Upper lobe of right lung (tissue), 1 donor: ENCODE measurements around the gene GALNT12. TPM values are rescaled to one million over a fixed set of nuclear protein-coding genes. Genes with fewer than 3 reads are reported as not detected.

ENCODE experiments used
- ATAC-seq: fragments of 200-7000 bp; cut with Tn5 transposase; one replicate; pipeline ENCODE4 v1.9.1; 2020; ENCODE audit warnings: mild to moderate bottlenecking, moderate library complexity
- DNase-seq: peaks from one replicate; pipeline ENCODE4 v3.0.0-alpha.2; 2020
- H3K27ac ChIP-seq: fragments of 200-600 bp; one replicate; pipeline ENCODE4 v1.8.0; 2022
- H3K27me3 ChIP-seq: fragments of 200-600 bp; one replicate; pipeline ENCODE4 v1.8.0; 2022; ENCODE audit warnings: mild to moderate bottlenecking
- H3K36me3 ChIP-seq: fragments of 200-600 bp; one replicate; pipeline ENCODE4 v1.8.0; 2022
- H3K4me1 ChIP-seq: fragments of 200-600 bp; one replicate; pipeline ENCODE4 v1.8.0; 2022
- H3K4me3 ChIP-seq: fragments of 200-600 bp; one replicate; pipeline ENCODE4 v1.8.0; 2022; ENCODE audit warnings: mild to moderate bottlenecking
- H3K9me3 ChIP-seq: fragments of 200-600 bp; one replicate; pipeline ENCODE4 v1.8.0; 2022
- CTCF ChIP-seq: fragments of 200-600 bp; IDR thresholded peaks from one replicate; pipeline ENCODE4 v1.8.0; 2022; ENCODE audit warnings: antibody characterized with exemption
- intact Hi-C: fragments of 100-400 bp; cut with DNase I; formaldehyde crosslinking; loops from one replicate; pipeline ENCODE4 v1.11.0; 2022
- total RNA-seq: library from RNA; stranded (reverse); fragmentation: NEBNext Ultra II Directional; extraction: Animal tissue kit (Norgen Biotek cat#: 25700); gene quantifications from one replicate; pipeline ENCODE4 v1.2.1, GENCODE V29; 2021
- donor health status: DM: no; HTN: yes; CAD: no; lungs with severe emphysema.

The GALNT12 gene
- total RNA-seq, 1 donor from 2014 or later: 28.3 TPM

- no peak for DNase-seq
- ATAC-seq: no peak
- Histone ChIP-seq H3K4me1 (no peaks in the 10 kb centered on the region), H3K36me3 (peaks cover 3% of the 10 kb centered on the region), H3K9me3 (no peaks in the 10 kb centered on the region), H3K27ac (no peak overlapping the region), H3K27me3 (no peaks in the 10 kb centered on the region), H3K4me3 (no peak overlapping the region)
- TF ChIP-seq CTCF: no peak
- intact Hi-C loops: no loop called here
Observed at GRCh38 chr9:98823666-98824334, 16.3 kb downstream of the GALNT12 start.

- Histone ChIP-seq H3K9me3 (no peaks in the 10 kb centered on the region), H3K27ac (no peak overlapping the region), H3K36me3 (peaks cover 3% of the 10 kb centered on the region), H3K4me3 (no peak overlapping the region), H3K27me3 (no peaks in the 10 kb centered on the region), H3K4me1 (no peaks in the 10 kb centered on the region)
- intact Hi-C loops: no loop called here
- DNase-seq (no peak), ATAC-seq (no peak)
- TF ChIP-seq CTCF: no peak
Observed at GRCh38 chr9:98825414-98825813, 17.9 kb downstream of the GALNT12 start.

GRCh38 chr9:98826716-98827115 is 19.2 kb downstream of the GALNT12 start:
- Histone ChIP-seq H3K9me3 (no peaks in the 10 kb centered on the region), H3K4me3 (no peak overlapping the region), H3K27me3 (no peaks in the 10 kb centered on the region), H3K36me3 (peaks cover 3% of the 10 kb centered on the region), H3K27ac (no peak overlapping the region), H3K4me1 (no peaks in the 10 kb centered on the region)
- ATAC-seq (no peak), DNase-seq (no peak)
- TF ChIP-seq CTCF: no peak
- intact Hi-C loops: no loop called here

GRCh38 chr9:98829766-98830165 is 22.3 kb downstream of the GALNT12 start:
- intact Hi-C loops: no loop called here
- Histone ChIP-seq H3K36me3 (no peaks in the 10 kb centered on the region), H3K4me1 (no peaks in the 10 kb centered on the region), H3K27ac (no peak overlapping the region), H3K27me3 (no peaks in the 10 kb centered on the region), H3K4me3 (no peak overlapping the region), H3K9me3 (no peaks in the 10 kb centered on the region)
- ATAC-seq (peak; percentile 21), DNase-seq (no peak)
- no peak for TF ChIP-seq CTCF

GRCh38 chr9:98830554-98830953 is 23.1 kb downstream of the GALNT12 start:
- no peak overlapping the region for H3K27ac ChIP-seq
- no peaks in the 10 kb centered on the region for H3K9me3 ChIP-seq
- no peaks in the 10 kb centered on the region for H3K4me1 ChIP-seq
- no peak for DNase-seq
- no peak for TF ChIP-seq CTCF
- no peaks in the 10 kb centered on the region for H3K36me3 ChIP-seq
- no peak overlapping the region for H3K4me3 ChIP-seq
- intact Hi-C loops: no loop called here
- H3K27me3 ChIP-seq: no peaks in the 10 kb centered on the region
- no peak for ATAC-seq

GRCh38 chr9:98831696-98832095 is 24.2 kb downstream of the GALNT12 start:
- no peaks in the 10 kb centered on the region for H3K27me3 ChIP-seq
- H3K4me3 ChIP-seq: no peak overlapping the region
- TF ChIP-seq CTCF: no peak
- ATAC-seq (no peak), DNase-seq (no peak)
- H3K27ac ChIP-seq: no peak overlapping the region
- H3K36me3 ChIP-seq: no peaks in the 10 kb centered on the region
- H3K4me1 ChIP-seq: no peaks in the 10 kb centered on the region
- intact Hi-C loops: no loop called here
- no peaks in the 10 kb centered on the region for H3K9me3 ChIP-seq
